ENCODE data around the gene HOXB2. TPM values are rescaled to one million over a fixed set of nuclear protein-coding genes. Genes with fewer than 3 reads are reported as not detected.
"Not testable (repeated sequence)": the region's sequence is repeated elsewhere in the genome, so short reads cannot be mapped to it uniquely, and the experiment has no call there.

The HOXB2 gene
- total RNA-seq, 1 experiment from 2014 or later, result 27.0 TPM

GRCh38 chr17:48541577-48542113 lies 3.3 kb downstream of the HOXB2 start:
- DNase-seq (ENCODE audit: low spot score), result no peak

GRCh38 chr17:48541036-48541576 lies 3.8 kb downstream of the HOXB2 start:
- DNase-seq (ENCODE audit: low spot score), result no peak

- DNase-seq (ENCODE audit: low spot score), result no peak
These were observed 4.7 kb downstream of the HOXB2 start for GRCh38 chr17:48540213-48540612.

GRCh38 chr17:48539177-48539576 lies 5.7 kb downstream of the HOXB2 start:
- peak; percentile 98 for DNase-seq (ENCODE audit: low spot score)

- DNase-seq (ENCODE audit: low spot score), result no peak
These were observed 7.6 kb downstream of the HOXB2 start for GRCh38 chr17:48537316-48537715.

- not testable (repeated sequence) for DNase-seq (ENCODE audit: low spot score)
These were observed 8.9 kb downstream of the HOXB2 start for GRCh38 chr17:48535793-48536559.

GRCh38 chr17:48532261-48532660 lies 12.6 kb downstream of the HOXB2 start:
- no peak for DNase-seq (ENCODE audit: low spot score)

GRCh38 chr17:48530887-48531272 lies 14.0 kb downstream of the HOXB2 start, which contains the start of gene HOXB1:
TSS of gene HOXB1 (minus strand) at chr17:48531011. CDS start at chr17:48530904, 107 bp downstream.
- DNase-seq (ENCODE audit: low spot score), result no peak

GRCh38 chr17:48530208-48530886 lies 14.6 kb downstream of the HOXB2 start:
- DNase-seq (ENCODE audit: low spot score), result no peak

GRCh38 chr17:48529683-48530009 lies 15.3 kb downstream of the HOXB2 start:
- DNase-seq (ENCODE audit: low spot score), result no peak

- no peak for DNase-seq (ENCODE audit: low spot score)
These were observed 15.8 kb downstream of the HOXB2 start for GRCh38 chr17:48528936-48529682.

- no peak for DNase-seq (ENCODE audit: low spot score)
These were observed 16.6 kb downstream of the HOXB2 start for GRCh38 chr17:48528153-48528935.

GRCh38 chr17:48527547-48527932 lies 17.4 kb downstream of the HOXB2 start:
- DNase-seq (ENCODE audit: low spot score), result no peak

GRCh38 chr17:48526608-48527546 lies 18.0 kb downstream of the HOXB2 start:
- DNase-seq (ENCODE audit: low spot score), result no peak

GRCh38 chr17:48523010-48523409 lies 21.9 kb downstream of the HOXB2 start:
- DNase-seq (ENCODE audit: low spot score), result no peak

GRCh38 chr17:48522031-48522653 lies 22.8 kb downstream of the HOXB2 start:
- no peak for DNase-seq (ENCODE audit: low spot score)

GRCh38 chr17:48520631-48521079 lies 24.3 kb downstream of the HOXB2 start:
- DNase-seq (ENCODE audit: low spot score), result no peak

- DNase-seq (ENCODE audit: low spot score), result no peak
These were observed 25.5 kb downstream of the HOXB2 start for GRCh38 chr17:48519427-48519826.

GRCh38 chr17:48517478-48517877 lies 27.4 kb downstream of the HOXB2 start:
- DNase-seq (ENCODE audit: low spot score), result no peak

Data from A172 (cell line).